Neural progenitor cell (in vitro differentiated cells): Measurements from ENCODE around the gene RFK. TPM values are rescaled to one million over a fixed set of nuclear protein-coding genes. Genes with fewer than 3 reads are reported as not detected.

ENCODE experiments used
- DNase-seq: peaks from one replicate; pipeline ENCODE4 v3.0.0-alpha.2; 2016; ENCODE audit warnings: low spot score
- H2AFZ ChIP-seq: fragments of 200-600 bp; sonication (generic); replicated peaks from 2 replicates; pipeline ENCODE4 v1.6.1; 2016; ENCODE audit warnings: antibody characterized with exemption
- H3F3A ChIP-seq: fragments of 200-600 bp; sonication (generic); 2 replicates; pipeline ENCODE4 v1.6.1; 2016; ENCODE audit warnings: antibody characterized with exemption, low read depth
- H3K27ac ChIP-seq: fragments of 200-600 bp; sonication (generic); 2 replicates; pipeline ENCODE4 v1.5.1; 2016; ENCODE audit warnings: mild to moderate bottlenecking
- H3K27me3 ChIP-seq: fragments of 200-600 bp; sonication (generic); 2 replicates; pipeline ENCODE4 v1.6.1; 2016; ENCODE audit warnings: mild to moderate bottlenecking, moderate library complexity
- H3K36me3 ChIP-seq: fragments of 200-600 bp; sonication (generic); 2 replicates; pipeline ENCODE4 v1.5.1; 2016
- H3K4me1 ChIP-seq: fragments of 200-600 bp; sonication (generic); 2 replicates; pipeline ENCODE4 v1.6.1; 2016; ENCODE audit warnings: mixed run types
- H3K4me2 ChIP-seq: fragments of 200-600 bp; sonication (generic); 2 replicates; pipeline ENCODE4 v1.6.1; 2016
- H3K4me3 ChIP-seq: fragments of 200-600 bp; sonication (generic); 2 replicates; pipeline ENCODE4 v1.5.1; 2016
- H3K79me2 ChIP-seq: fragments of 200-600 bp; sonication (generic); 2 replicates; pipeline ENCODE4 v1.6.1; 2016; ENCODE audit warnings: low read depth
- H3K9ac ChIP-seq: fragments of 200-600 bp; sonication (generic); 2 replicates; pipeline ENCODE4 v1.6.1; 2016
- H3K9me3 ChIP-seq: fragments of 200-600 bp; sonication (generic); 2 replicates; pipeline ENCODE4 v1.5.1; 2016; ENCODE audit warnings: low read depth
- H4K20me1 ChIP-seq: fragments of 200-600 bp; sonication (generic); 2 replicates; pipeline ENCODE4 v1.6.1; 2016; ENCODE audit warnings: low read depth
- H3K27ac Mint-ChIP-seq: 3 replicates; pipeline ENCODE4 v1.8.0; 2021; ENCODE audit warnings: mixed read lengths
- H3K27me3 Mint-ChIP-seq: 2 replicates; pipeline ENCODE4 v1.8.0; 2022; ENCODE audit warnings: low read depth, mild to moderate bottlenecking, inconsistent platforms, moderate library complexity, mixed read lengths; ENCODE audit not compliant: insufficient read depth
- H3K36me3 Mint-ChIP-seq: 3 replicates; pipeline ENCODE4 v1.8.0; 2021; ENCODE audit warnings: mixed read lengths
- H3K4me1 Mint-ChIP-seq: 3 replicates; pipeline ENCODE4 v1.8.0; 2021; ENCODE audit warnings: mixed read lengths
- H3K4me3 Mint-ChIP-seq: 3 replicates; pipeline ENCODE4 v1.8.0; 2021; ENCODE audit warnings: mild to moderate bottlenecking, moderate library complexity, mixed read lengths
- H3K9me3 Mint-ChIP-seq: 3 replicates; pipeline ENCODE4 v1.8.0; 2020; ENCODE audit warnings: mixed read lengths
- EZH2 ChIP-seq: fragments of 200-600 bp; sonication (generic); IDR thresholded peaks from 2 replicates; pipeline ENCODE4 v1.6.1; 2017; ENCODE audit warnings: antibody characterized with exemption, mild to moderate bottlenecking, moderate library complexity
- EZH2phosphoT487 ChIP-seq: fragments of 200-600 bp; sonication (generic); IDR thresholded peaks from 2 replicates; pipeline ENCODE4 v1.6.1; 2017; ENCODE audit warnings: antibody characterized with exemption
- total RNA-seq: library from RNA; depleted of rRNA; stranded (reverse); fragments of >200 nt; gene quantifications from 2 replicates; pipeline ENCODE4 v1.2.3, GENCODE V29; 2015; ENCODE audit warnings: low replicate concordance
- TF ChIP-seq, protein P1 (sequence below): fragments of 200-600 bp; sonication (generic); IDR thresholded peaks from 2 replicates; pipeline ENCODE4 v1.5.1; 2017; ENCODE audit warnings: antibody characterized with exemption, mild to moderate bottlenecking

The RFK gene
- total RNA-seq, 1 donor from 2014 or later = 24.7 TPM

DNA sequence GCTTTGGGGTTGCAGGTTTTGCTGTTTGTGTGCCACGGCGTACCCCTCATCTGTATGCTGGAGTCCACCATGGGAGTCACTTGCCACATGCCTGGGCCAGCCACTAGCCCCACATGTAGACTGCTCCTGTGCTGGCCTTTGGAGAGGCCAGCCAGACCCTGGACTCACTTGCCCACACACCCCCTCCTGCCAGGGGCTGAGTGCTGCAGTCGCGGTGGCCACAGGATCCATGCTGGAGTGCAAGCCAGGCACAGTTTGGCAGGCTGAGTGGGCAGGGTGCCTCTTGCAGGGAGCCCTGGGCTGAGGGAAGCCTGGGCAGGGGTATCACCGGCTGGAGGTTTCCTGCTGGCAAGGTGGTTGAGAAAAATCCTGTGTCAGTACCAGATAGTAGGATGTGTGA is 39.2 kb upstream of the RFK start:
- no peak overlapping the region for H3K4me3 Mint-ChIP-seq
- Histone ChIP-seq H2AFZ (no peak overlapping the region), H3K4me1 (peaks cover 11% of the 10 kb centered on the region), H3K4me2 (no peak overlapping the region), H3K79me2 (no peaks in the 10 kb centered on the region), H3K9me3 (no peaks in the 10 kb centered on the region), H3K36me3 (no peaks in the 10 kb centered on the region), H4K20me1 (no peaks in the 10 kb centered on the region), H3K27me3 (no peaks in the 10 kb centered on the region), H3K4me3 (no peak overlapping the region), H3F3A (peaks cover 5% of the 10 kb centered on the region), H3K27ac (no peak overlapping the region), H3K9ac (no peak overlapping the region)
- peaks cover 13% of the 10 kb centered on the region for H3K9me3 Mint-ChIP-seq
- no peak for DNase-seq
- H3K27ac Mint-ChIP-seq = no peak overlapping the region
- H3K4me1 Mint-ChIP-seq = peaks cover 11% of the 10 kb centered on the region
- TF ChIP-seq, protein P1, sequence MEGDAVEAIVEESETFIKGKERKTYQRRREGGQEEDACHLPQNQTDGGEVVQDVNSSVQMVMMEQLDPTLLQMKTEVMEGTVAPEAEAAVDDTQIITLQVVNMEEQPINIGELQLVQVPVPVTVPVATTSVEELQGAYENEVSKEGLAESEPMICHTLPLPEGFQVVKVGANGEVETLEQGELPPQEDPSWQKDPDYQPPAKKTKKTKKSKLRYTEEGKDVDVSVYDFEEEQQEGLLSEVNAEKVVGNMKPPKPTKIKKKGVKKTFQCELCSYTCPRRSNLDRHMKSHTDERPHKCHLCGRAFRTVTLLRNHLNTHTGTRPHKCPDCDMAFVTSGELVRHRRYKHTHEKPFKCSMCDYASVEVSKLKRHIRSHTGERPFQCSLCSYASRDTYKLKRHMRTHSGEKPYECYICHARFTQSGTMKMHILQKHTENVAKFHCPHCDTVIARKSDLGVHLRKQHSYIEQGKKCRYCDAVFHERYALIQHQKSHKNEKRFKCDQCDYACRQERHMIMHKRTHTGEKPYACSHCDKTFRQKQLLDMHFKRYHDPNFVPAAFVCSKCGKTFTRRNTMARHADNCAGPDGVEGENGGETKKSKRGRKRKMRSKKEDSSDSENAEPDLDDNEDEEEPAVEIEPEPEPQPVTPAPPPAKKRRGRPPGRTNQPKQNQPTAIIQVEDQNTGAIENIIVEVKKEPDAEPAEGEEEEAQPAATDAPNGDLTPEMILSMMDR = no peak
- TF ChIP-seq EZH2 (no peak), EZH2phosphoT487 (no peak)
- H3K27me3 Mint-ChIP-seq = peaks cover 3% of the 10 kb centered on the region
- H3K36me3 Mint-ChIP-seq = peaks cover 3% of the 10 kb centered on the region

DNA sequence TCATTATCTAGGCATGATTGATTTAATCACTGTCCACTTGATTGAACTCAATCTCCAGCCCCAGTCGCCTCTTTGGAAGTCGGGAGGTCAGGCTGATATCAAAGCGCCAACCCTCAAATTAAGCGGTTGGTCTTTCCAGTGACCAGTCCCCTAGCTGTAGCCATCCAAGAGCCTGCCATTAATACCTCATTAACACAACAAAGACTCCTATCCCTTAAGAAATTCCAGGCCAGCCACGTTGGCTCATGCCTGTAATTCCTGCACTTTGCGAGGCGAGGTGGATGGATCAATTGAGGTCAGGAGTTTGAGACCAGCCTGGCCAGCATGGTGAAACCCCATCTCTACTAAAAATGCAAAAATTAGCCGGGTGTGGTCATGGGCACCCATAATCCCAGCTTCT is 37.4 kb upstream of the RFK start:
- peak; percentile 72 for DNase-seq
- H3K4me3 Mint-ChIP-seq = no peak overlapping the region
- Histone ChIP-seq H3K9me3 (no peaks in the 10 kb centered on the region), H3K79me2 (no peaks in the 10 kb centered on the region), H3K4me1 (peaks cover 11% of the 10 kb centered on the region), H3K27me3 (no peaks in the 10 kb centered on the region), H3F3A (peaks cover 5% of the 10 kb centered on the region), H4K20me1 (no peaks in the 10 kb centered on the region), H3K9ac (no peak overlapping the region), H3K36me3 (no peaks in the 10 kb centered on the region), H3K4me3 (no peak overlapping the region), H3K4me2 (peak overlapping the region; percentile 6), H2AFZ (no peak overlapping the region), H3K27ac (no peak overlapping the region)
- peaks cover 11% of the 10 kb centered on the region for H3K4me1 Mint-ChIP-seq
- no peak overlapping the region for H3K27ac Mint-ChIP-seq
- peaks cover 3% of the 10 kb centered on the region for H3K36me3 Mint-ChIP-seq
- peaks cover 3% of the 10 kb centered on the region for H3K27me3 Mint-ChIP-seq
- TF ChIP-seq EZH2 = no peak
- TF ChIP-seq, protein P1 = no peak
- TF ChIP-seq EZH2phosphoT487 = no peak
- H3K9me3 Mint-ChIP-seq = peaks cover 11% of the 10 kb centered on the region

DNA sequence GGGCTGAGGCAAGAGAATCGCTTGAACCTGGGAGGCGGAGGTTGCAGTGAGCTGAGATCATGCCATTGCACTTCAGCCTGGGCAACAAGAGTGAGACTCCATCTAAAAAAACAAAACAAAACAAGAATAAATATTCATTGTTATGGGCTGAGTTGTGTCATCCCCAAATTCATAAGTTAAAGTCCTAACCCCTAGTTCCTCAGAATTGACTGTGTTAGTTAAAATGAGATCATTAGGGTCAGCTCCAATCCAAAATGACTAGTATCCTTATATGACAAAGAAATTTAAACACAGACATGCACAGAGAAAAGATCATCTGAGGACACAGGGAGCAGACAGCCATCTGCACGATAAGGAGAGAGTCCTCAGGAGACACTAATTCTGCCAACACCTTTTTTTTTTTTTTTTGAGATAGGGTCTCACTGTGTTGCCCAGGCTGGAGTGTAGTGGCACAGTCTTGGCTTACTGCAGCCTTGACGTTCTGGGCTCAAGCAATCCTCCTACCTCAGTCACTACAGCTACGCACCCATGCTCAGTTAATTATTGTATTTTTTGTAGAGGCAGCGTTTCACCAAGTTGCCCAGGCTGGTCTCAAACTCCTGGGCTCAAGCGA is 32.7 kb upstream of the RFK start:
- no peak for DNase-seq
- H3K27ac ChIP-seq = no peak overlapping the region
- H2AFZ ChIP-seq = no peak overlapping the region
- H3K27ac Mint-ChIP-seq = no peak overlapping the region
- no peaks in the 10 kb centered on the region for H3K36me3 ChIP-seq
- H3K4me2 ChIP-seq = no peak overlapping the region
- peaks cover 5% of the 10 kb centered on the region for H3F3A ChIP-seq
- no peaks in the 10 kb centered on the region for H3K36me3 Mint-ChIP-seq
- no peak overlapping the region for H3K4me3 Mint-ChIP-seq
- no peak overlapping the region for H3K4me3 ChIP-seq
- peaks cover 6% of the 10 kb centered on the region for H3K4me1 Mint-ChIP-seq
- H4K20me1 ChIP-seq = no peaks in the 10 kb centered on the region
- H3K4me1 ChIP-seq = peaks cover 4% of the 10 kb centered on the region
- no peaks in the 10 kb centered on the region for H3K9me3 ChIP-seq
- no peaks in the 10 kb centered on the region for H3K27me3 ChIP-seq
- no peaks in the 10 kb centered on the region for H3K9me3 Mint-ChIP-seq
- no peak overlapping the region for H3K9ac ChIP-seq
- peaks cover 3% of the 10 kb centered on the region for H3K27me3 Mint-ChIP-seq
- H3K79me2 ChIP-seq = no peaks in the 10 kb centered on the region
- TF ChIP-seq, protein P1 = no peak
- TF ChIP-seq EZH2 (no peak), EZH2phosphoT487 (no peak)
